NCI-H187 treated with DMSO at 0.1 percent for 48 hours (cell line): Measurements from ENCODE around the gene EFCAB13.

Experiments used
- DNase-seq: peaks from one replicate; lab custom pipeline; 2025; lab: John Stamatoyannopoulos, UW

EFCAB13 gene, protein sequence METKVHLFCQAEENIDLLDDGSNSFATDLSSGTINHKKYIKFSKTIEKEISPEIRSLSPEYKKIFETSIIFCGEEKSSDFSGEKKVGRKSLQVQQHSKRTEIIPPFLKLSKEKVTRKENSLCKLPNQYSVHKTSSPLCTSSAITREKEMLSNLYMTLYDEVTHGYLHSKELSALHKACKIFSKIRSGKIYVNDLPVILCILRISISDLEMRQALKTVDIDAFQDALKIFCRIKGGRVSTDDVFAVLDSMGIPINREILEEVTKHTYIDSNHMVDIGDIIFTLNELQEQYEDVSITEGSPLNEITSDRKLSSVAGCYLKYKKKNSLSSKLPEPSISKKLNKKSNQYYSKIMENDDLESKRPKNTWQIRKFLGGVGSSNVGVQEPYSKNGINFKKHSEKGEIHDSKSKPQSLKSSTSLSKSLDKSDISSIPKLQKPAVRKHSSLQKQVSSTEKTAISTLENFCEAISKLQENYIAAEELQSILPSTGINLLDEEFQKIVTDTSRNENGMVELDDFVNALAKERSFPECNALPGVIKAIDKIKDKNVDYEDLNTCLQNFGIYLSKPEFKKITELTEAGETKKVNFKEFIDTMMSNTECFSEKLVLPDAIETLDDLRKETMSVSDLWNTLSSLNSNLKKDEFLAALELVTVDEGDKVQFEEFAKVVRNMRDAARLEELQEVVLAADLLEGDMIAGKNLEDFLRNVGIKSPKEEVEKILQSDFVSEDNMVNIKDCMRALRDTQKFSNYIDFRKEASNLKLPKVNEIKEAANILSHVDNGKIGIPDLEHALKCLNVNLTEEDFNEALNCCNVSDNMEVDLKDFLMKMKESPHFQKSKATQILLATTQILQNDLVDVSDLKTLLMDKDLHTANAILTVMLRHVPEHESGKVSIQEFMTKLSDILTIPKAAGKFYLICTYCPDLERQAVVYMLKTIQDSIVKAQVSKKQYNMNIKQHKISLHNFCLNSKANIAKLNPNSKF

DNA sequence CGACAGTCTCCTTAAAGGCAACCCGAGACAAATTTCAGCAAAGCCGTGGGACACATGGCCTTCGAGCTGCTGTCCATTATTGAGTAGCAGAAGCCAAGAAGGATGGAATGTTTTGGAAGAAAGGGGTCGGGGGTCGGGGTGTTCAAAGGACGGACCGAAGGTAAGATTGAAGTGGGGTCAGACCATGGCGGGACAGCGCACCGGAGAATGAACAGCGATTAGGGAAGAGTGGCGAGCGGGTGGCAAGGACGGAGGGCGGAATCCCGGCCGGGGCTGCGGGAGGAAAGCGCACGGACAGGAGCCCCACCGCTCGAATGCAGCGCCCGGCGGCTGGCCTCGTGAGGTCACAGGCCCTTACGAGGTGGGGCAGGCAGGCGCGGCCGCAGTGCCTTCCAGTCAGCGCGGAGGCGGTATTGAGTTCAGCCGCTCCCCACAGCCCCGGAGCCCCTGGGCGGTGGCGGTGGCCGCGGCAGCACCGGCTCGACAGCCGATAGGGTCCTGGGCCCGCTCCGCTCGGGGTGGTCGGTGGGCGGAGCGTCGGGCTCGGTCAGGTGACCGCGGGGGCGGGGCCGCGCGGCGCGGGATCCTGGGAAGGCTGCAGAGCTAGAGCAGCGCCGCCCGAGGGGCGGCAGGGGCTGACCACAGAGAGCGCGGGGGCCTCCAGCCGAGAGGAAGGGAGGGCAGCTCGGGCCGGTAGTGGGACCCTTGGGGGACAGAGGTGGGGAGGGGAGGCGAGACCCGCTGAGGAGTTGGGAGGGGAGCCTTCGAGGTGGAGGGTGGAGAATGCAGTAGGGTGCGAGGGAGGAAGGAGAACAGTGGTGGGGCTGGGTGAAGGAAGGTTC lies at the start of gene EFCAB13:
EFCAB13 (plus strand) TSS at position 574 of the 842 bp plus-strand sequence. CDS start 4,399 bp downstream, outside the sequence.
- no peak for DNase-seq

DNA sequence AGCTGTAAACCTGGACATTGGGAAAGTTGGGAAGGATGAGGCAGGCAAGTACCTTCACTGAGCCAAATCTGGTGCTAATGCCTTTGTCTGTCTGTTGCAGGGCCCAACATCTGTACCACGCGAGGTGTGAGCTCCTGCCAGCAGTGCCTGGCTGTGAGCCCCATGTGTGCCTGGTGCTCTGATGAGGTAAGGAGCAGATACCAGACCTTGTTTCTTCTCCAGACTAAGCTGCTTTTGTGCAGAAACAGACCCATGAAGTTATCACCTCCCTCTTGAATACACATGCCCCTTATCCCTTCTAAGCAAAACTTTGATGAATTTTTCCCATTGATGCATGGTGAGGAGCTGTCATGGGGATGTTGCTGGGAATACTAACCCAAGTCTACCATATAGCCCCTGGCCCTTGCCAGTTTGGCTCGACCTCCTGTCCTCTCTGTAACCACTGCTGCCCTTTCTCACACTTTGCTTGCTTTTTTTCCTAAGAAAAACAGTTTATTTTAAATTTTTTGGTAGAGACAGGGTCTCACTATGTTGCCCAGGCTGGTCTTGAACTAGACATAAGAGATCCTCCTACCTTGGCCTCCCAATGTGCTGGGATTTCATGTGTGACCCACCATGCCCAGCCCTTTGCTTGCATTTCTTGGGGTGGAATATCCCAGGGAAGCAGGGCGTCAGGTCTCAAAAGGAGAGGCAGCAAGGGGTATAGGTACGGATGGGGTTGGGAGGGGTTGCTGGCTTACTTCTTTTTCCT lies 49.3 kb upstream of the EFCAB13 start:
- DNase-seq: no peak

DNA sequence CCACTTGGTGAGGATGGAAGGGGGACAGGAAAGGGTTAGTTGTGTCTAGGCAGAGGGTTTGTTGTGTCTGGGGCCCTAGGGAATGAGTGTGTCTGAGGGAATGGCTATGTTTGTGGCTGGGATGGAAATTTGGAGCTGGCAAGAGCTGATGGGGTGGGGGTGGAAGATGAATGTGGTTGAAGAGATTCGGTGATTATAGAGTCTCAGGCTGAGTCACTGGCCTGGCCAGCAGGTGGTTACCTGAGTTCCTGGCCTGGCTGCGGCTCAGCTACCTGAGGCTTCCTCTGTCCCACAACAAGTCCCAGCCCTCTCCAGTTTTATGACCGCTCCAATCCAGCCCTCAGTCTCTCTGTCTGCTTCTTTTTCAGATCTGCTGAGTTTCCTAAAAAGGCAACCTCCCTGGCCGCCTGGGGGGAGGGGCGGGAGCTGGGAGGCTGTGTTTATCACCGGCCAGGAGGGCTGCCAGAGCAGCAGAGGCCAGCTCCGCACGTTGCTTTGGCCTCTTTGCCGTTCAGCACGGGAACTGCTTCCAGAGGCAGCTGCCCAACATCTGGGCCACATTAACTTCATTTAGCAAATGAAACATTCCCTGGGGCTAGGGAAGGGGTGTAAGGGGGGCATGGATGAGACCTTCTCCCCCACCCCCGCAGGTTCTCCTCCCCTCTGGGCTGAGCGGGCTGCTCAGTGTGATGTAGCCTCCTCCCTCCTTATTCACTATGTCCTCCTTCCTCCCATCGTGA lies 48.3 kb upstream of the EFCAB13 start:
- no peak for DNase-seq

DNA sequence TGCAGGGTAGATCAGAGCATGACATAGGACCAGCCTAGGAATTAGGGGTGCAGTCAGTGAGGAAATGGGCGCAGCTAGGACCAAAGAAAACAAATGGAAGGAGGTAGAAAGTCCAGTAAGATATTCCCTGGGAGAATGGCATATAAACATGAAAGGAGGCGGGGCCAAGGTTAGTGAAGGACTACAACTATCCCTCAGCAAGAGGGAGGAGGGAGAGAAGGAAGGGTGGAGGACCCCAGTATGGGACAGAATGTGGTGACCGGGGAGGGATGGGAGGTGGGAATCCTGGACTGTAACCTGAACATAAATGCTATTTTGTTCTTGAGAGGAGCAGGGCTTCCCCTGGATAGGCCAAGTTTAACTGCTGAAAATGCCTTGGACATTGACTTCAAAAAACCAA lies 47.3 kb upstream of the EFCAB13 start:
- no peak for DNase-seq

DNA sequence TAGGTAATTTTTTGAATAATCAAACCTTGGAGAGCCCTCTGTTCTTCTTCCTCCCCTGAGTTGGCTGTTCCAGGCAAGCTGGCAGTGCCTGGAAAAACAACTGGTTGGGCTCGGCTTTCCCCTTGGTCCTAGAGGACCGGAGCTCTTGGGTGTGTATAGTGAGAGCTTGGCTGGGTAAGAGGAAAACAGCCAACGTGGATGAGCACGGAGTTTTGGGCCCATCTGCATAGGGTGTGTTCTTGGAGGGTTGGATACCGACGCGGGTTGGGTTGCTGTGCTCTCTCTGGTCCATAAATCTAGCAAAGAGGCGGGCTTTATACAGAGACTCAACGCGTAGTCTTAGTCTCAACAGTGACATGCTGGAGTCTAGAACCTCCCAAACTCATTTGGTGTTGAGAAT lies 46.9 kb upstream of the EFCAB13 start:
- DNase-seq: peak; percentile 50

DNA sequence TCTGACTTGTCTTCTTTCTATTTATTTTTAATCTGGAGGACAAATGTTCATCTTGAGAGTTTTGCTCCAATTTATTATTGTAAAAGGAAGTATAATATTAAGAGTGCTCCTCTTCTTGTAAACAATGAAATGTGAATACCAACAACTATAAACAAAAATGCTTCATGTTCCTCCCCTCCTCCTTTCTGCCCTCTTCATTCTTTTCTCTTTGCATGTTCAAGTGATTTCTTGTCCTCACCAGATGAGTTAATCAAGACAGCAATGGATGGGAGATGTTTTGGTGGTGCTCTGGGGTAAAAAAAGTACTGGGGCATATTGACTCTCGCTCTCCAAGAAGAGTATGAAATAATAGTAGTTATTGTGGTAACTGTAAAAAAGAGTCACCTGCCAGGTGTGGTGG lies 45.8 kb upstream of the EFCAB13 start:
- DNase-seq: no peak

DNA sequence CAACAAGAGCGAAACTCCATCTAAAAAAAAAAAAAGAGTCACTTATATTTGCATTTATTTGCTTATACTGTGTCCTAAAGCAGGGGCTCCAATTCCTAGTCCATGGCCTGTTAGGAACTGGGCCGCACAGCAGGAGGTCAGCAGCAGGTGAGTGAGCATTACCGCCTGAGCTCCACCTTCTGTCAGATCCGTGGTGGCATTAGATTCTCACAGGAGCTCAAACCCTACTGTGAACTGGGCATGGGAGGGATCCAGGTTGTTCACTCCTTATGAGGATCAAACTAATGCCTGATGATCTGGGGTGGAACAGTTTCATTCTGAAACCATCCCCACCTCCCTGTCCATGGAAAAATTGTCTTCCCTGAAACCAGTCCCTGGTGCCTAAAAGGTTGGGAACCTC lies 45.2 kb upstream of the EFCAB13 start:
- DNase-seq: no peak

DNA sequence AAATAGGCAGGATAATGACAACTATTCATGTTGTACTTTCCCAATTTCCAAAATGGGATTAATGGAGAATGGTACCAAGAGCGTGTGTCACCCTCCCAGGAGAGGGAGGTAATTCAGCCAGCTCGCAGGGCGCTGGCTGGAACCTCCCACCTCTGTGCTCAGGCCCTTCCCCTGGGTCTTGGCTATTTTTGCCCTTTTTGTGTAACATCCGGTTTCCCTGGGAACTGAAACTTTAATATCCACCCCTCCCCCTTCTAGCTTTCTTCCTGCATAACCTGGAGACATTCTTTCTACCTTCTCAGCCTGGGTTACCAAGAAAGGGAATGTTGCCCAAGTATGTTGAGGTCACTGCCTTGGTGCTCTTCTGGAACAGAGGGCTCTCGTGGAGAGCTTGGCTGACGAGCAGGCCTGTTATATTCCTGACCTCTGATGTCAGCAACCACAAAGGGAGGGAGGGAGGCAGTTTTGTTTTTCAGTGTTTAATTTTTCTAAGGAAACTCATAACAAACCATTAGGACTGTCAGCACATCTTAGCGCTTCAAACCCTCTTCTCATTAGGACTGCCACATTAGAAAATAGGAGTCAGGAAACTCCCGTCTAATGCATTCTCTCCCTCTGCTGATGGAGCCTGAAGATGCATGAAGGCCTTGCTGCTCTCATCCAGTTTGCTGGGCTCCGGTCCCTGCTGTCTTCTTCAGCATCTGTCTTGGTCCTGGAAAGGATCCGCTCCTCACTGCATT lies 44.5 kb upstream of the EFCAB13 start:
- no peak for DNase-seq

DNA sequence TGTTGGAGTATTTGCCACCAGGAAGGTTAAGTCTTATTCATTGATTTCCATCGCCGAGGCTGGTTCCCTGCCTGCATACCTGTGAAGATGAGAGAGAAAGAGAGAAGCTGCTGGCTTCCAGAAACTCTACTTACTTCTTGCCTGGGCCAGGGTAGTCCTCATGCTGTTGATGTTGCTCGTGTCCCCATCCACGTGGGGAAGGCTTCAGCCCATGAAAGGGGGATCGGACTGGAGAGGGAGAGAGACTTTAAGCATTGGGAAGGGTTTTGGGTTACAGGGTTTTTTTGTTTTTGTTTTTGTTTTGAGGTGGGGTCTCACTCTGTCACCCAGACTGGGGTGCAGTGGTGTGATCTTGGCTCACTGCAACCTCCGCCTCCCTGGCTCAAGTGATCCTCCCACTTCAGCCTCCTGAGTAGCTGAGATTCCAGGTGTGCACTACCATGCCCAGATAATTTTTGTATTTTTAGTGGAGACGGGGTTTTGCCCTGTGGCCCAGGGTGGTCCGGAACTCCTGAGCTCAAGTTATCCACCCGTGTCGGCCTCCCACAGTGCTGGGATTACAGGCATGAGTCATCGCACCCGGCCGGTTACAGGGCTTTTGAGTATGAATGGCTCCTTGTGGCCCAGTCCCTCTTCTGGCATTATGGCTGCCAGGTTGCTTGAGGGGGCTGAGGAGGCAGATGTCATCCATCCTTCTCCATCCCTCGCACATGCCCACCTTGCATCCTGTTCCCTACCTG lies 43.5 kb upstream of the EFCAB13 start:
- DNase-seq: no peak

DNA sequence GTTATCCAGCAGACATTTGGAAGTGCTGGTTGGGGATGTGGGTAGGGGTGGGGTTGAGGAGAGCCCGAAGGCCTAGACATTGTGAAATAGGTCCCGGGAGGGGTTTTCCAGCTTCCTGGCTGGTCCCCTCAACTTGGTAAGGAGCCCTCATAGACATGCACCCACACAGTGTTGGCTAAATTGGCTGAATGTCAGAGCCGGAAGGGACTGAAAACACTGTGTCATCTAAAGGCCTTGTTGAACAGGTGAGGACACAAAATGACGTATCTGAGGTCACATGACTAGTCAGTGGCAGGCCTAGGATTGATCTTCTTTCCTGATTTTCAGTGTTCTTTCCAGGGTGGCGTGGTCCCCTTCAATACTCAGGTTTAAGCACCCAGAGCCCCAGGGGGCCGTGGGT lies 42.5 kb upstream of the EFCAB13 start:
- no peak for DNase-seq

DNA sequence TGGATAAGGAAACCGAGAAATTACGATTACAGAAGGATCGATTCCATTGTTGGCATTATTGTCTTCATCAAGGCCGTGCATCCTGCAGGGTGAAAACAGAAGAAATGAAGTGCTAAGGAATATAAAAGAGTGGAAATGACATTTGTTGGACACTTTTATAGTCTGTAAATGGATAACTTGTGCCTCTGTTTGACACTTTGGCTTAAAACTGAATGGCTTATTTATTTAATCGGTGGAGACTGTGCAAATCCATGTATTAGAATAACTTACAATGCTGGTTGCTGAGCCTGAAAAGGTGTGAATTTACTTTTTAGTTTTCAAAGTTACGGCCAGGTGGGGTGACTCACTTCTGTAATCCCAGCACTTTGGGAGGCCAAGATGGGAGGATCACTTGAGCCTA lies 38.8 kb upstream of the EFCAB13 start:
- DNase-seq: no peak

DNA sequence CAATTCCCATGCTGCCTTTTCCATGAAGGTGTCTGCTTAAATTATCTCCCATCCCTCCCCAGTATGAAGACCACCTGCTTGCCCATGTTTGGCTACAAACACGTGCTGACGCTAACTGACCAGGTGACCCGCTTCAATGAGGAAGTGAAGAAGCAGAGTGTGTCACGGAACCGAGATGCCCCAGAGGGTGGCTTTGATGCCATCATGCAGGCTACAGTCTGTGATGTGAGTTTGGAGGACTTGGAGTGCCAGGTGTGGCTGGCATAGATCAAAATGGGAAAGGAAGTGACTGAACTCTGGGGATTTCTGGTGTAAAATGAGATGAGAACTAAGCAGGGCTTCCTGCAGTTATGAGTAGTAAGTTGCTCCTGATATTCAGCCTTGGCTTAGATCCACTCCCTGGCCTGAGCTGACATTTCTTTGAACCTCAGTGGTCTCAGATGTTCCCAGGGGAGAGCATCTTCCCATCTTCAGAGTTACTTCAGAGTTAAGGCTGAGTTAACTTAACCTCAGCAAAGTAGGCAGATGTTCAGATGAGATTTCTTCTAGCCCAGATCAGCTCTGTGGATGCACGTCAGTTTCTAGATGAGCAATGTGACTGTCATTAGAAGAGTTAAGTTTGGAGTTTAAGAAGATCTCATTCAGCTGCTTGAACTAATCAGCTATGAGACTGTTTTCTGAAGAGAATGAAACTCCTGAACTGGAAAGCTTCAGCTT lies 37.4 kb upstream of the EFCAB13 start:
- DNase-seq: no peak

DNA sequence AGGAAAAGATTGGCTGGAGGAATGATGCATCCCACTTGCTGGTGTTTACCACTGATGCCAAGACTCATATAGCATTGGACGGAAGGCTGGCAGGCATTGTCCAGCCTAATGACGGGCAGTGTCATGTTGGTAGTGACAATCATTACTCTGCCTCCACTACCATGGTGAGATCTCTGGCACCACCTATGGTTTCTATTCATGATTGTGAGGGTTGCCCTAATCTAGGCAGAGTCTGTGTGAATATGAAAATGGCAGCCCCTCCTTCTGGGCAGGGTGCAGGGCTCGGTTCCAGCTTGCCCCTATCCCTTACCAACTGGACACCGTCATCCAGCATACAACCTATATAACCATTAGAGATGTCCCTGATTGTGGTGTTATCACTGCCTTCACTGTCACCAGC lies 36.7 kb upstream of the EFCAB13 start:
- DNase-seq: no peak

DNA sequence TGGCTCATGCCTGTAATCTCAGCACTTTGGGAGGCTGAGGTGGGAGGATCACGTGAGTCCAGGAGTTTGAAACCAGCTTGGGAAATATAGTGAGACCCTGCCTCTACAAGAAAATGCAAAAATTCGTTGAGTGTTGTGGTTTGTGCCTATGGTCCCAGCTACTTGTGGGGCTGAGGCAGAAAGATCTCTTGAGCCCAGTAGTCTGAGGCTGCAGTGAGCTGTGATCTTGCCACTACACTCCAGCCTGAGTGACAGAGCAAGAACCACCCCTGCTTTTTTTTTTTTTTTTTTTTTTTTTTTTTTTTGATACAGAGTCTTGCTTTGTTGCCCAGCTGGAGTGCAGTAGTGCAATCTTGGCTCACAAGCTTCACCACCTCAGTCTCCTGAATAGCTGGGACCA lies 36.1 kb upstream of the EFCAB13 start:
- no peak for DNase-seq

DNA sequence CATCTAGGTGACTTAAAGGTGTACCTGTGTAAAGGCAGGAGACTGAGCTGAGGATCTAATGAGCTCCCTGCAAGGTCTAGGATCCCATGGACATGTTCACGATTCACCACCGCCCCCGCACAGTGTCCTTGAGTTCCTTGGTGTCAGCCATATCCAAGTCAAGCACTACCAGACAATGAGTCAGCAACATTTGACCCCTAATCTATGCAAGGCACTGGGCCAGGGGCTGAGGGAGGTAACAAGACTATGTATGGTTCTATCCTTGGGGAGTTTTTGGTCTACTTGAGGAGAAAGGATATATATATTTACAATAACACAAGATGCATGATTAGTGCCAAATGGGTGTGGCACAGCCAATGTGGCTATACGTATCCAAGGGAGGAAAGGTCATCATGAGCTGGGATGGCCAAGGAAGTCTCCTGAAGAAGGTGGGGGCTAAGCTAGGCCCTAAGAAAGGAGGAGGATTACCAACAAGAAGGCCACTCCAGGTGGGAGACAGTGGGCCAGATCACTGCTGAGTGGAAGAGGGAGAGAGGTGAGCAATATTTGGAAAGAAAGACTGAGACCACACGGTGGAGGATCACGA lies 35.1 kb upstream of the EFCAB13 start:
- no peak for DNase-seq

DNA sequence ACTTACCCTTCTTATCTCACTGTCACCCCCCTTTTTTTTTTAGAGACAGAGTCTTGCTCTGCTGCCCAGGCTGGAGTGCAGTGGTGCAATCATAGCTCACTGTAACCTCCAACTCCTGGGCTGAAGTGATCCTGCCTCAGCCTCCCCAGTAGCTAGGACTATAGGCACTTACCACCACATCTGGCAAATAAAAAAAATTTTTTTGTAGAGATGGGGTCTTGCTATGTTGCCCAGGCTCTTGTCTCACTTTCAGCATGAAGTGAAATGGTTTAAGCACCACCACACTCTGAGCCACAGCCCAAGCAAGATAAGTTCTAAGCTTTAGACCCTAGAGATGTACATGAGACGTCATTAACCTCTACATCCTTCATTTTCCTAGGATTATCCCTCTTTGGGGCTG lies 34.5 kb upstream of the EFCAB13 start:
- DNase-seq: no peak

DNA sequence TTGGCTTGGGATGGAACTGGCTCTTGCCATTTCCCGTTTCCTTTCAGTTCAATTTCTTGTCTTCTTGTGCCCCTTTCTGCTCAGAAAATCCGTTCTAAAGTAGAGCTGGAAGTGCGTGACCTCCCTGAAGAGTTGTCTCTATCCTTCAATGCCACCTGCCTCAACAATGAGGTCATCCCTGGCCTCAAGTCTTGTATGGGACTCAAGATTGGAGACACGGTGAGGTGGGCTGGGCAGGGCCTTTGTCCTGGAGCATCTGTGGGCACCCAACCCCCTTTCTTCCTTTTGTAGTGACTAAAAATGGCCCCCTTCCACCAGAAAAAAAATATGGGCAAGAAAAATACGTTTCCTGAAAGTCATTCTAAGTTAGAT lies 32.9 kb upstream of the EFCAB13 start:
- no peak for DNase-seq

DNA sequence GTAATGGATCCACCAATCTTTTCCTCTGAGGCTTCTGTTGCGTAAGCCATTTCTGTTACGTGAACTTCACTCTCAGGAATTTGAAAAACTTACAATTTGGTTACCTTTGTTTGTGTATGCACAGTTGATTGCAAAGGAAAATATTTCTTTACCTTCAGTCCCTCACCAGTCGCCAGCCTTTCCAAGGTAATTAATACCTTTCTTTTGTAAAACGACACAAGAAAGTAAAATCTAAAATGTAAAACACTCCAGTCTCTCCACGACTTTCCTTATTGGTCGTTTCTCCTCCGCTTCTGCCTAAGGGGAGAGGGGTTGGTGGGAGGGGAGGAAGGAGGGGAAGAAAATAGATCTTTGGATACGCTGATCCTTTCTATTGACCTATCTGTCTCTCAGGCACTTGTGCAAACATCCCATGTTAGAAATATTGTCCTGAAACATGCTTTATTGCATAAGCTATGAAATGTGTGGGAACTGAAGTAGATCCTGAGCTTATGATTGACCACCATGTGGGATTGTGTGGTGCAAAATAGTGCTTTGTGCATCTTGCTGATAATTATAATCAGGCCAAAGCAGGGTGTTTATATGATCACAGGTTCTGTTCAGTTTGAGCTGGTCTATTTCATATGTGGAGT lies 32.4 kb upstream of the EFCAB13 start:
- DNase-seq: no peak
